Common myeloid progenitor, CD34-positive (primary cell): ENCODE measurements around the gene TBC1D1.

Experiments
- CTCF ChIA-PET: fragments of 350-600 bp; sonication (Branson Sonifier 250); formaldehyde crosslinking; loops from one replicate; lab custom pipeline; 2021; ENCODE audit warnings: antibody characterized with exemption; lab: Charles Lee
- POLR2A ChIA-PET: fragments of 350-600 bp; sonication (Branson Sonifier 250); formaldehyde crosslinking; loops from one replicate; lab custom pipeline; 2021; ENCODE audit warnings: antibody characterized with exemption; lab: Charles Lee
- DNase-seq, 3 donors: peaks; one replicate each; pipeline versions ENCODE4 v3.0.0 to v3.0.0-alpha.2; 2013
- H3K27ac ChIP-seq, 2 experiments: 1 replicate in 1 of 2; 2 replicates in 1 of 2; pipeline ENCODE4 v1.7.0; 2013; ENCODE audit warnings: inconsistent platforms in 2 of 2, low read length in 2 of 2, mild to moderate bottlenecking in 2 of 2, low read depth in 1 of 2, moderate library complexity in 1 of 2; ENCODE audit not compliant: severe bottlenecking in 2 of 2, insufficient read depth in 1 of 2, poor library complexity in 1 of 2
- H3K27me3 ChIP-seq, 5 experiments: replicated peaks in 2 of 5; 1 replicate in 3 of 5; 2 replicates in 2 of 5; pipeline versions ENCODE4 v1.6.1 to v1.7.0; 2013; ENCODE audit warnings: low read length in 4 of 5, mild to moderate bottlenecking in 2 of 5, moderate library complexity in 2 of 5, inconsistent platforms in 1 of 5; ENCODE audit not compliant: insufficient read depth in 5 of 5, control insufficient read depth in 4 of 5
- H3K36me3 ChIP-seq, 4 experiments: 1 replicate in 2 of 4; 2 replicates in 2 of 4; pipeline versions ENCODE4 v1.6.1 to v1.7.0; 2013; ENCODE audit warnings: low read length in 3 of 4, control low read depth in 1 of 4, mild to moderate bottlenecking in 1 of 4; ENCODE audit not compliant: control insufficient read depth in 4 of 4, insufficient read depth in 4 of 4
- H3K4me1 ChIP-seq, 4 experiments: 1 replicate in 3 of 4; 2 replicates in 1 of 4; pipeline versions ENCODE4 v1.6.1 to v1.7.1; 2013; ENCODE audit warnings: low read length in 3 of 4, mild to moderate bottlenecking in 3 of 4, control low read depth in 1 of 4, inconsistent platforms in 1 of 4, moderate library complexity in 1 of 4; ENCODE audit not compliant: control insufficient read depth in 4 of 4, insufficient read depth in 4 of 4; ENCODE audit errors: control extremely low read depth in 1 of 4
- H3K4me3 ChIP-seq, 7 experiments: 1 replicate in 4 of 7; 2 replicates in 3 of 7; pipeline versions ENCODE4 v1.5.1 to v1.7.0; 2013; ENCODE audit warnings: mild to moderate bottlenecking in 7 of 7, low read length in 6 of 7, moderate library complexity in 6 of 7, inconsistent platforms in 2 of 7, low read depth in 2 of 7, control low read depth in 1 of 7; ENCODE audit not compliant: insufficient read depth in 4 of 7, control insufficient read depth in 1 of 7; ENCODE audit errors: extremely low read depth in 1 of 7
- H3K9me3 ChIP-seq, 5 experiments: 1 replicate in 4 of 5; 2 replicates in 1 of 5; pipeline versions ENCODE4 v1.6.1 to v1.7.1; 2013; ENCODE audit warnings: low read length in 4 of 5, mild to moderate bottlenecking in 2 of 5, inconsistent platforms in 1 of 5, low read depth in 1 of 5, moderate library complexity in 1 of 5; ENCODE audit not compliant: control insufficient read depth in 4 of 5, insufficient read depth in 2 of 5; ENCODE audit errors: control extremely low read depth in 1 of 5
- WGBS: methylation state at CpG from one replicate; pipeline ENCODE4 v1.1.5; 2013; ENCODE audit not compliant: insufficient coverage; 5-methylcytosine and 5-hydroxymethylcytosine counted together

The TBC1D1 gene

DNA sequence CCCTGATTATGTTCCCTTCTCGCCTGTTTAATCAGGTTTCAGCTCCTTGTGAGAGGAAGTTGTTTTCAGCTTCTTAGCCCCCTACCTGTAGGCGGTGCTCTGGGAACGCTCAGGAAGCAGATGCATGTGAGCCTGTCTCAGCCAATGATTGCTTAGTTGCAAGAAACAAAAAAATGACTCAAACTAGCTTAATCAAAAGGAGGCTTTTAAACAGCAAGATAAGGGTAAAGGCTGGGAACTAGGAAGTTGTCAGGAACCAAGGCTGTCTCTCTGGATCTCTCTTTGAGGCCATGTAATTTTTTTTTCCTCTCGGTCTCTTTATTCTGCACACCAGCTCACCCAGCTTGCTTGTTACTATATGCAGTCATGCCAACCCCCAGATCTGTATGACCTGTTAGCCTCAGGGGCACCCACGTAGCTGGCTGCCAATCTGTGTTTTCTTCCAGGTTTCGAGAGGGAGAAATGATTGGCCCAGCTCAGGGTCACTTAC, 178.4 kb downstream of the TBC1D1 start:
- ChIA-PET POLR2A (no interaction called here), CTCF (interaction anchor here (1.0 to 5.0 kb wide), 33 partner anchors 9 to 786 kb away, joined by 3 to 61 read pairs (median 5); no protein-coding TSS in a partner anchor)
- Histone ChIP-seq H3K36me3 (peaks cover 2 to 38% (median 7%) of the 10 kb centered on the region in 4 experiments), H3K4me3 (no peak overlapping the region), H3K27me3 (no peaks in the 10 kb centered on the region), H3K4me1 (peaks cover 8 to 25% (median 17%) of the 10 kb centered on the region in 4 experiments), H3K9me3 (no peaks in the 10 kb centered on the region), H3K27ac (no peak overlapping the region)
- 23% methylated on average over 5 of the region's 6 CpGs for WGBS
- peak; percentile 55 to 79 (median 65) for DNase-seq

DNA sequence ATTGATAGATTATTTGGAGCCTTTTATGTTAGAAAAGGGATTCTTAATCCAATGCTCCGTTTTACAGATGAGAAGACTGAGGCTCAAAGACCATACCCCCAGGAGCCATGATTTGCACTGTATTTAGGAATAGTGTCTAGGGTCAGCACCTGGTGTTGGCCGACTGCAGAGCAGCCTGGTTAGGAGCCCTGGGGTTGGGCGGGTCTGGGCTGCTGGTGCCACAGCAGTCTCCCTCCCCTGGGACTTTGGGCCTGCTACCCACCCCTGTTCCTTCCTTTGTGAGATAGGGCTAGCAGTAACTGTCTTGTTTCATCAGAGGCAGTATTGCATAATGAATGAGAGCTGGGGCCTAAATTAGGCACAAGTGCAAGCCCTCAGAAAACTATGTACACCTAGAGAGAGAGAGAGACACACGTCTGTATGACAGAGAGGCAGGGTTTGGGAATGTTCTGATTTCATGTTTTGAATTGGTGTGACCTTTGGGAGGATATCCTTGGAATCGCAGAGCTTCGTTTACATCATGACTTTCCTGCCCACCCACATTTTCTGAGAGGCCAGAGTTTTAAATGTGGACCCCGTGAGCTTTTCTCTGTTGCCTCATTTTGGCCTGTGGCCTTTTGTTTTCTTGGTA, 181.0 kb downstream of the TBC1D1 start:
- DNase-seq = peak in 2 of 3 donors; percentile 52 to 53
- Histone ChIP-seq H3K36me3 (peaks cover 2 to 38% (median 5%) of the 10 kb centered on the region in 4 experiments), H3K4me1 (peaks cover 15 to 40% (median 31%) of the 10 kb centered on the region in 4 experiments), H3K4me3 (no peak overlapping the region), H3K27ac (peak overlapping the region in 1 of 2 experiments; percentile 2), H3K9me3 (no peaks in the 10 kb centered on the region), H3K27me3 (no peaks in the 10 kb centered on the region)
- CTCF ChIA-PET = interaction anchor here (0.8 to 5.0 kb wide), 5 partner anchors 22 to 855 kb away, joined by 3 to 61 read pairs (median 3); no protein-coding TSS in a partner anchor
- POLR2A ChIA-PET = interaction anchor here (0.7 kb wide), 1 partner anchor 603 kb away, joined by 3 read pairs; no protein-coding TSS in a partner anchor
- 100% methylated on average over 1 of the region's 7 CpGs for WGBS

DNA sequence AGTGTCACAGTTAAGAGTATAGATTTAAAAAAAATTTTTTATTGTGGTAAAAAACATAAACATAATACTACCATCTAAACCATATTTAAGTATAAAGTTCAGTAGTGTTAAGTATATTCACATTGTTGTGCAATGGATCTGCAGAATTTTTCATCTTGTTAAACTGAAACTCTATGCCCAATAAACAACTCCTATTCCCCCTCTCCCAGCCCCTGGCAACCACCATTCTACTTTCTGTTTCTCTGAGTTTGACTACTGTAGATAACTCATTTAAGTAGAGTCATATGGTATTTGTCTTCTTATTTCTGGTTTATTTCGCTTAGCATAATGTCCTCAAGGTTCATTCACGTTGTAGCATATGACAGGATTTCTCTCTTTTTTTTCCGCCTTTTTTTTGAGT, 181.7 kb downstream of the TBC1D1 start:
- CTCF ChIA-PET = interaction anchor here (0.8 to 5.0 kb wide), 4 partner anchors 103 to 854 kb away, joined by 3 to 61 read pairs (median 4); no protein-coding TSS in a partner anchor
- no peak overlapping the region for H3K4me3 ChIP-seq
- H3K4me1 ChIP-seq = peaks cover 15 to 40% (median 31%) of the 10 kb centered on the region in 4 experiments
- no peaks in the 10 kb centered on the region for H3K27me3 ChIP-seq
- POLR2A ChIA-PET = interaction anchor here (0.7 kb wide), 1 partner anchor 603 kb away, joined by 3 read pairs; no protein-coding TSS in a partner anchor
- H3K27ac ChIP-seq = no peak overlapping the region
- no CpG with 5 or more reads among the region's 3 CpGs for WGBS
- no peaks in the 10 kb centered on the region for H3K9me3 ChIP-seq
- peak in 1 of 3 donors; percentile 58 for DNase-seq
- peaks cover 2 to 33% (median 5%) of the 10 kb centered on the region in 4 experiments for H3K36me3 ChIP-seq

DNA sequence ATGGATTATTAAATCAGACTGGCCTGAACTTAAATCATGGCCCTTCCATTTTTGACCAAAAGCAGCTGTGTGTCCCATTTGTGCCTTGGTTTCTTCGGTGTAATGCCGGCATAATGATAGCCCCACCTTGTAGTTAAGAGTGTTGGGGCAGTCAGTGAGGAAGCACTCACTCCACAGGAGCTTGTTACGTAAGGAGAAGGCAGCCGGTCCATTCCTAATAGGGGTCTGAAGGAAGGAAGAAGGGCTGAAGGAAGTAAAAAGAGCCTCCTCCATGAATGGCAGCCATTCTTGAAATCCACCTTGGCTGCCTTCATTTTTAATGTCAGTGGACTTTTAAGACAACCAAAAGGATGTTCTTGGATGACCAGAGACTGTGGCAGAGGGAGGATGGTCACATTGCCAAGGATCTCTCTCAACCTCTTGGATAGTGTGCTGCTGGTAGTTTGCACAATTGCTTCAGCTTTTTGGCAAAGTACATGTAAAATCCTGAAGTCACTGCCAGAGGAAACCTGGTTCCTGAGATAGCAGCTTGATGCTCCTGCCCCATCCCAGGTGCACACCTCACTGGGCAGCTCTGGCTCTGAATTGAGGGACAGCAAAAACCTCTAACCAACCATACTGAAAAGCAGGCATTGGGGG, 182.8 kb downstream of the TBC1D1 start:
- no peaks in the 10 kb centered on the region for H3K27me3 ChIP-seq
- peaks cover 2 to 22% (median 3%) of the 10 kb centered on the region in 4 experiments for H3K36me3 ChIP-seq
- no peak for DNase-seq
- no peak overlapping the region for H3K4me3 ChIP-seq
- H3K4me1 ChIP-seq = peaks cover 15 to 45% (median 32%) of the 10 kb centered on the region in 4 experiments
- WGBS = 92% methylated on average over 4 of the region's 4 CpGs
- no peak overlapping the region for H3K27ac ChIP-seq
- no peaks in the 10 kb centered on the region for H3K9me3 ChIP-seq
- ChIA-PET CTCF (interaction anchor here (1.0 to 2.0 kb wide), 2 partner anchors 11 to 102 kb away, joined by 3 to 6 read pairs; no protein-coding TSS in a partner anchor), POLR2A (no interaction called here)

DNA sequence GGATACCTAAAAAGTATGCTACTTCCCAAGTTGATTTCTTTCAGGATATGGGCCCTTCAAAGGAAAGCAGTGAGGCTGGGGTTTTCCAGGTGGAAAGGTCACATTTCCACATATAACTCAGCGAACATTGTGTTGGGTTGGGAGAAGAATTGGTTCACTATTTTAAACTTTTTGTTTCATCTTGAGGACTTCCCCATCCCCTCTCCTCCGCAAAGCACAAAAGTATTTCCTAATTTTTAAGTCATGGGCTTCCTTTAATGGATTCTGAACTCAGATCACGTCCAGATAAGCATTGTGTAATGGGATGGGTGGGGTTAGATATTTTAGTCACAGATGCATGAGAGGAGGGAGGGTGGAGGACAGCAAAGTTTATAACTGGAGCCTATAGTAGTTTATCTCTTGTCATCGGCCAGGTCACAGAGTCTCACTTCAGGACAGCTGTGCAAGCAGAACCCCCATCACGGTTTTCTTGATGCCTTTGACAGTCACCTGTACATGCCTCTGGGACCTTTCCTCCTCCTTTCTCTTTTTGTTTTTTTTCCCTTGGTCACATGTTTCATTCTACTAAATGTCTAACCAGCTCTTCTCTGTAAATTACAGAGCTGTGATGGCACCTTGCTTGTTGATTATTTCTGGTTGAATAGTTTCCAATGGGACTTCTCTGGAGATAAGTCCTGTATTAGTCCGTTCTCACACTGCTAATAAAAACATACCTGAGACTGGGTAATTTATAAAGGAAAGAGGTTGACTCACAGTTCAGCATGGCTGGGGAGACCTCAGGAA, 184.7 kb downstream of the TBC1D1 start:
- CTCF ChIA-PET = no interaction called here
- H3K27me3 ChIP-seq = no peaks in the 10 kb centered on the region
- 8% methylated on average over 3 of the region's 6 CpGs for WGBS
- peak; percentile 61 to 82 (median 80) for DNase-seq
- H3K4me3 ChIP-seq = peak overlapping the region in 5 of 7 experiments; percentile 1 to 66 (median 30)
- H3K4me1 ChIP-seq = peaks cover 7 to 42% (median 30%) of the 10 kb centered on the region in 4 experiments
- no peak overlapping the region for H3K27ac ChIP-seq
- peaks cover 2 to 19% (median 4%) of the 10 kb centered on the region in 4 experiments for H3K36me3 ChIP-seq
- POLR2A ChIA-PET = no interaction called here
- H3K9me3 ChIP-seq = no peaks in the 10 kb centered on the region

DNA sequence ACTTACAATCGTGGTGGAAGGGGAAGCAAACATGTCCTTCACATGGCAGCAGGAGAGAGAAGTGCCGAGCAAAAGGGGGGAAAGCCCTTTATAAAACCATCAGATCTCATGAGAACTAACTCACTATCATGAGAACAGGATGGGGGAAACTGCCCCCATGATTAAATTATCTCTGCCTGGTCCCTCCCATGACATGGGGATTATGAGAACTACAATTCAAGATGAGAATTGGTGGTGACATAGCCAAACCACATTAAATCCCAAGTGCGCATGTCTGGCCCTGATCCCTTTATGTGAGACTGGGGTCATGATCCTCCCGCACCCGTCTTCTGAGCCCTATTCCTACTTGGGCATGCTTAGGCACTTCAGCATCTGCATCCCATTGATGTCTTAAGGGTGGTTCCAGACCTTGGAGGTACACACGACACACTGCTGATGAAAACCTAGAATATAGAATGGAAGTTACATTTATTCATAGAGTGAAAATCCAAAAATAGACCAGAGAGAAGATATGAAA, 185.3 kb downstream of the TBC1D1 start:
- no peaks in the 10 kb centered on the region for H3K9me3 ChIP-seq
- no peak overlapping the region for H3K4me3 ChIP-seq
- peaks cover 7 to 42% (median 32%) of the 10 kb centered on the region in 4 experiments for H3K4me1 ChIP-seq
- no peak overlapping the region for H3K27ac ChIP-seq
- CTCF ChIA-PET = interaction anchor here (1.2 to 2.5 kb wide), 3 partner anchors 11 to 18 kb away, joined by 3 to 10 read pairs (median 5); no protein-coding TSS in a partner anchor
- no peaks in the 10 kb centered on the region for H3K27me3 ChIP-seq
- DNase-seq = no peak
- WGBS = 75% methylated on average over 4 of the region's 6 CpGs
- H3K36me3 ChIP-seq = peaks cover 2 to 21% (median 4%) of the 10 kb centered on the region in 4 experiments
- POLR2A ChIA-PET = no interaction called here
